MM.1S (cell line): ENCODE results near the gene ARHGAP25.

ENCODE experiments used
- DNase-seq: peaks from one replicate; pipeline ENCODE4 v3.0.0-alpha.2; 2015
- H2AFZ ChIP-seq: fragments of 300-600 bp; sonication (generic); 2 replicates; pipeline ENCODE4 v1.6.0; 2016; ENCODE audit warnings: antibody characterized with exemption, low read length
- H3F3A ChIP-seq: fragments of 300-600 bp; sonication (generic); 2 replicates; pipeline ENCODE4 v1.6.1; 2016; ENCODE audit warnings: mild to moderate bottlenecking, antibody characterized with exemption, low read length, moderate library complexity, mixed read lengths; ENCODE audit not compliant: insufficient read depth
- H3K27ac ChIP-seq: fragments of 300-600 bp; sonication (generic); 2 replicates; pipeline ENCODE4 v1.5.1; 2016; ENCODE audit warnings: mild to moderate bottlenecking, low read length
- H3K27me3 ChIP-seq: fragments of 300-600 bp; sonication (generic); replicated peaks from 2 replicates; pipeline ENCODE4 v1.6.0; 2016; ENCODE audit warnings: low read length; ENCODE audit not compliant: insufficient read depth
- H3K36me3 ChIP-seq: fragments of 300-600 bp; sonication (generic); replicated peaks from 2 replicates; pipeline ENCODE4 v1.6.1; 2016; ENCODE audit warnings: mild to moderate bottlenecking, low read length, mixed read lengths; ENCODE audit not compliant: insufficient read depth
- H3K4me1 ChIP-seq: fragments of 300-600 bp; sonication (generic); 2 replicates; pipeline ENCODE4 v1.6.1; 2016; ENCODE audit warnings: low read length, mixed read lengths
- H3K4me2 ChIP-seq: fragments of 300-600 bp; sonication (generic); 2 replicates; pipeline ENCODE4 v1.6.0; 2016; ENCODE audit warnings: low read depth, low read length
- H3K4me3 ChIP-seq: fragments of 300-600 bp; sonication (generic); 2 replicates; pipeline ENCODE4 v1.5.1; 2016; ENCODE audit warnings: low read length, mixed read lengths
- H3K79me2 ChIP-seq: fragments of 300-600 bp; sonication (generic); 2 replicates; pipeline ENCODE4 v1.6.1; 2016; ENCODE audit warnings: mixed run types, low read length, mixed read lengths
- H3K9ac ChIP-seq: fragments of 300-600 bp; sonication (generic); 2 replicates; pipeline ENCODE4 v1.6.1; 2016; ENCODE audit warnings: low read length, mixed read lengths
- H3K9me2 ChIP-seq: fragments of 300-600 bp; sonication (generic); replicated peaks from 2 replicates; pipeline ENCODE4 v1.6.1; 2016; ENCODE audit warnings: mild to moderate bottlenecking, low read length, mixed read lengths; ENCODE audit not compliant: insufficient read depth
- H3K9me3 ChIP-seq: fragments of 300-600 bp; sonication (generic); replicated peaks from 2 replicates; pipeline ENCODE4 v1.6.1; 2016; ENCODE audit warnings: mild to moderate bottlenecking, low read length, mixed read lengths; ENCODE audit not compliant: insufficient read depth
- H4K20me1 ChIP-seq: fragments of 300-600 bp; sonication (generic); 2 replicates; pipeline ENCODE4 v1.6.1; 2016; ENCODE audit warnings: mild to moderate bottlenecking, low read length, moderate library complexity, mixed read lengths; ENCODE audit not compliant: insufficient read depth
- CTCF ChIP-seq: fragments of 300-600 bp; sonication (generic); IDR thresholded peaks from 2 replicates; pipeline ENCODE4 v1.5.1; 2016; ENCODE audit warnings: antibody characterized with exemption, low read length, mixed read lengths
- EZH2 ChIP-seq: fragments of 300-600 bp; sonication (generic); optimal IDR thresholded peaks from 2 replicates; pipeline ENCODE3; 2017; ENCODE audit warnings: low read depth, mild to moderate bottlenecking, antibody characterized with exemption, low read length, mixed read lengths
- EZH2phosphoT487 ChIP-seq: fragments of 300-600 bp; sonication (generic); IDR thresholded peaks from 2 replicates; pipeline ENCODE4 v1.6.1; 2018; ENCODE audit warnings: antibody characterized with exemption, low read length

The ARHGAP25 gene

GRCh38 chr2:68741238-68741637 is 6.6 kb downstream of the ARHGAP25 start:
- no peaks in the 10 kb centered on the region for H3F3A ChIP-seq
- no peaks in the 10 kb centered on the region for H3K9me3 ChIP-seq
- no peak overlapping the region for H3K4me2 ChIP-seq
- TF ChIP-seq EZH2phosphoT487 = no peak
- no peak for TF ChIP-seq EZH2
- TF ChIP-seq CTCF = no peak
- H2AFZ ChIP-seq = no peak overlapping the region
- no peak for DNase-seq
- H3K79me2 ChIP-seq = no peaks in the 10 kb centered on the region; the same call in 1 of the 2 replicates
- H3K4me1 ChIP-seq = peaks cover 21% of the 10 kb centered on the region
- H4K20me1 ChIP-seq = no peaks in the 10 kb centered on the region
- H3K36me3 ChIP-seq = no peaks in the 10 kb centered on the region
- no peak overlapping the region for H3K9ac ChIP-seq
- no peaks in the 10 kb centered on the region for H3K27me3 ChIP-seq
- no peaks in the 10 kb centered on the region for H3K9me2 ChIP-seq
- H3K4me3 ChIP-seq = no peak overlapping the region
- H3K27ac ChIP-seq = no peak overlapping the region

- no peak overlapping the region for H2AFZ ChIP-seq
- TF ChIP-seq EZH2phosphoT487 (no peak), CTCF (no peak), EZH2 (no peak)
- H3K4me2 ChIP-seq = no peak overlapping the region
- no peaks in the 10 kb centered on the region for H3K27me3 ChIP-seq
- no peaks in the 10 kb centered on the region; the same call in 1 of the 2 replicates for H3K79me2 ChIP-seq
- no peak for DNase-seq
- no peaks in the 10 kb centered on the region for H3K9me3 ChIP-seq
- no peaks in the 10 kb centered on the region for H4K20me1 ChIP-seq
- no peaks in the 10 kb centered on the region for H3K36me3 ChIP-seq
- H3K9ac ChIP-seq = no peak overlapping the region
- no peaks in the 10 kb centered on the region for H3K9me2 ChIP-seq
- H3K27ac ChIP-seq = no peak overlapping the region
- peaks cover 15% of the 10 kb centered on the region for H3K4me1 ChIP-seq
- no peaks in the 10 kb centered on the region for H3F3A ChIP-seq
- no peak overlapping the region for H3K4me3 ChIP-seq
Measured at GRCh38 chr2:68741805-68742306, 7.2 kb downstream of the ARHGAP25 start.

DNA sequence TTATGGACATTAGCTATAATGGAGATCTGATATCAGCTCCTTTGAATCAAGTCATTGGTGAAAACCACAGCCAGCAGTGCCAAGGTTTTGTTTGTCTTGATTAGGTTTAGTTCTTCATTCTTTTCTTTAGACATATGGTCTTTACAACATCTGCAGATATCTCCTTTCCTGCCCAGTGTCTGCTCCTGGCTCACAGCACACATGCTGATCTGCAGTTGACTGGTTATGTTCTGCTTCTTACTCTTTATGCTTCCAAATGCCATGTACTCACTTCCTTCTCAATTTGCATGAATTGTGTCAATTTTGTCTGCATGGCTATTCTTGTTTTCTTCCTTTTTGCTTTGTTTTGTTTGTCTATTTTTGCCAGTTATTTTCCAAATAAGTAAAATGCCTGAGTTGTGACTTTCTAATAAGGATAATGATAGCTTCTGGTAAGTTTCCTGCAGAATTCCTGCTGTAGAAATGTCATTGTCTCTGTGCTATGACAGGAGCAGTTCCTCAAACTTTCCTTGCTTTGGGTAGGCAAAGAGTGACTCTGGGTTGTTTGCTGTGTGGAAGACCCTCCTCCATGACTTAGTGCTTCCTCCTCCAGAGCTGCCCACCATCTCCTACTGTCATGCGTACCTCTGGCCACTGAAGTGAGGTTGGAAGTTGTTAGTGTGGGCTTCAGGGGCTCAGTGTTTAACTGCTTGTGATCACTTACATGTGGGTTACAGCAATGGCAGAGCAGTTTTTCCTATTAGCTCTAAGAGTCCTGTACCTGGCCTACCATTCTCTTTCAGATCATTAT is 8.2 kb downstream of the ARHGAP25 start:
- Histone ChIP-seq H3F3A (no peaks in the 10 kb centered on the region), H3K4me3 (no peak overlapping the region), H3K9me3 (no peaks in the 10 kb centered on the region), H3K27me3 (no peaks in the 10 kb centered on the region), H3K4me1 (peaks cover 5% of the 10 kb centered on the region), H4K20me1 (no peaks in the 10 kb centered on the region), H3K9me2 (no peaks in the 10 kb centered on the region), H3K36me3 (no peaks in the 10 kb centered on the region), H3K27ac (no peak overlapping the region), H3K79me2 (no peaks in the 10 kb centered on the region), H3K4me2 (no peak overlapping the region), H3K9ac (no peak overlapping the region), H2AFZ (no peak overlapping the region)
- no peak for DNase-seq
- TF ChIP-seq EZH2 = no peak
- no peak for TF ChIP-seq CTCF
- no peak for TF ChIP-seq EZH2phosphoT487
